ENCODE data around the gene COL20A1.

DNA sequence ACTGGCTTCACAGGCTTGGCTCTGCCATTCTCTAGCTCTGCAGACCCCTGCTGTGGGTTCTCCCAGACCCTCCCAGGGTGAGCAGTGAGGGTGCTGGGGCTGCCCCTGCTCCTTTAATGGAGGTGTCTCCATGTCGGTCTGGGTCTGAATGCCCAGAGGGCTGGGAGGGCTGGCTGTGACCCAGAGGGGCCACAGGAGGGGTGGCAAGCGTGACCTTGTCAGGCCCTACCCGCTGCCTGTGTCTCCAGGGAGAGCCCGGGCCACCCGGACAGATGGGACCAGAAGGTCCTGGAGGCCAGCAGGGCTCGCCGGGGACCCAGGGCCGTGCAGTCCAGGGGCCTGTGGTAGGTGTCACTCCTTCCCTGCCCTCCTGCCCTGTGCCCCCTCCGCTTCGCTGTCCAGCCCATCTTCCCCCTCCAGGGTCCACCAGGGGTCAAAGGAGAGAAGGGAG is 32.1 kb downstream of the COL20A1 start:
- TF ChIP-seq EZH2 (IDR thresholded peaks at IDR 0.05; ENCODE audit: insufficient read depth, low read length): no peak
- TF ChIP-seq, protein P1, sequence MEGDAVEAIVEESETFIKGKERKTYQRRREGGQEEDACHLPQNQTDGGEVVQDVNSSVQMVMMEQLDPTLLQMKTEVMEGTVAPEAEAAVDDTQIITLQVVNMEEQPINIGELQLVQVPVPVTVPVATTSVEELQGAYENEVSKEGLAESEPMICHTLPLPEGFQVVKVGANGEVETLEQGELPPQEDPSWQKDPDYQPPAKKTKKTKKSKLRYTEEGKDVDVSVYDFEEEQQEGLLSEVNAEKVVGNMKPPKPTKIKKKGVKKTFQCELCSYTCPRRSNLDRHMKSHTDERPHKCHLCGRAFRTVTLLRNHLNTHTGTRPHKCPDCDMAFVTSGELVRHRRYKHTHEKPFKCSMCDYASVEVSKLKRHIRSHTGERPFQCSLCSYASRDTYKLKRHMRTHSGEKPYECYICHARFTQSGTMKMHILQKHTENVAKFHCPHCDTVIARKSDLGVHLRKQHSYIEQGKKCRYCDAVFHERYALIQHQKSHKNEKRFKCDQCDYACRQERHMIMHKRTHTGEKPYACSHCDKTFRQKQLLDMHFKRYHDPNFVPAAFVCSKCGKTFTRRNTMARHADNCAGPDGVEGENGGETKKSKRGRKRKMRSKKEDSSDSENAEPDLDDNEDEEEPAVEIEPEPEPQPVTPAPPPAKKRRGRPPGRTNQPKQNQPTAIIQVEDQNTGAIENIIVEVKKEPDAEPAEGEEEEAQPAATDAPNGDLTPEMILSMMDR (IDR thresholded peaks at IDR 0.05; ENCODE audit: insufficient read depth, low read depth, low read length): no peak
